Hepatocyte (in vitro differentiated cells): Measurements from ENCODE around the gene ERBB2. TPM values are rescaled to one million over a fixed set of nuclear protein-coding genes. Genes with fewer than 3 reads are reported as not detected.

Experiments
- DNase-seq: peaks from one replicate; pipeline ENCODE4 v3.0.0-alpha.2; 2016; ENCODE audit warnings: low spot score
- H2AFZ ChIP-seq: fragments of 200-600 bp; sonication (generic); 2 replicates; pipeline ENCODE4 v1.6.0; 2016; ENCODE audit warnings: antibody characterized with exemption, mild to moderate bottlenecking
- H3K27ac ChIP-seq: fragments of 200-600 bp; sonication (generic); 2 replicates; pipeline ENCODE4 v1.5.1; 2016; ENCODE audit warnings: mild to moderate bottlenecking
- H3K27me3 ChIP-seq: fragments of 200-600 bp; sonication (generic); 2 replicates; pipeline ENCODE4 v1.6.1; 2016
- H3K36me3 ChIP-seq: fragments of 200-600 bp; sonication (generic); replicated peaks from 2 replicates; pipeline ENCODE4 v1.5.1; 2016; ENCODE audit warnings: low read depth; ENCODE audit not compliant: insufficient read depth
- H3K4me1 ChIP-seq: fragments of 200-600 bp; sonication (generic); 2 replicates; pipeline ENCODE4 v1.5.1; 2016; ENCODE audit warnings: mild to moderate bottlenecking, moderate library complexity; ENCODE audit not compliant: insufficient read depth
- H3K4me2 ChIP-seq: fragments of 200-600 bp; sonication (generic); 2 replicates; pipeline ENCODE4 v1.6.0; 2016
- H3K4me3 ChIP-seq: fragments of 200-600 bp; sonication (generic); 2 replicates; pipeline ENCODE4 v1.5.1; 2016; ENCODE audit warnings: mild to moderate bottlenecking
- H3K79me2 ChIP-seq: fragments of 200-600 bp; sonication (generic); 2 replicates; pipeline ENCODE4 v1.6.0; 2017; ENCODE audit warnings: mild to moderate bottlenecking
- H3K9me2 ChIP-seq: fragments of 200-600 bp; sonication (generic); replicated peaks from 2 replicates; pipeline ENCODE4 v1.6.0; 2017; ENCODE audit warnings: mild to moderate bottlenecking; ENCODE audit not compliant: insufficient read depth
- H3K9me3 ChIP-seq: fragments of 200-600 bp; sonication (generic); 2 replicates; pipeline ENCODE4 v1.5.1; 2016; ENCODE audit warnings: low read depth, mild to moderate bottlenecking
- H4K20me1 ChIP-seq: fragments of 200-600 bp; sonication (generic); 2 replicates; pipeline ENCODE4 v1.6.0; 2016; ENCODE audit warnings: mild to moderate bottlenecking; ENCODE audit not compliant: insufficient read depth, poor library complexity, severe bottlenecking
- EZH2 ChIP-seq: fragments of 200-600 bp; sonication (generic); IDR thresholded peaks from 2 replicates; pipeline ENCODE4 v1.6.1; 2016; ENCODE audit warnings: antibody characterized with exemption, mild to moderate bottlenecking, borderline replicate concordance
- EZH2phosphoT487 ChIP-seq: fragments of 200-600 bp; sonication (generic); IDR thresholded peaks from one replicate; pipeline ENCODE4 v1.6.1; 2018; ENCODE audit warnings: antibody characterized with exemption, mild to moderate bottlenecking, low read depth, moderate library complexity; ENCODE audit not compliant: unreplicated experiment, severe bottlenecking
- WGBS: methylation state at CpG from one replicate; pipeline ENCODE4 v1.1.6; 2016; ENCODE audit warnings: low lambda C conversion rate; ENCODE audit errors: missing lambda C conversion rate; 5-methylcytosine and 5-hydroxymethylcytosine counted together
- polyA plus RNA-seq: library from polyadenylated mRNA; unstranded; fragments of >200 nt; fragmentation: Nextera tagmentation; extraction: Ambion mirVana; gene quantifications from 2 replicates; pipeline ENCODE4 v1.2.1, GENCODE V29; 2016
- total RNA-seq: library from RNA; depleted of rRNA; stranded (reverse); fragments of >200 nt; gene quantifications from 2 replicates; pipeline ENCODE4 v1.2.3, GENCODE V29; 2014
- TF ChIP-seq, protein P1 (sequence below): fragments of 200-600 bp; sonication (generic); IDR thresholded peaks from 2 replicates; pipeline ENCODE4 v1.5.1; 2016; ENCODE audit warnings: antibody characterized with exemption, mild to moderate bottlenecking; ENCODE audit not compliant: poor library complexity

The ERBB2 gene
- total and polyA plus RNA-seq, 2 experiments from 2014 or later, result 76.4 to 93.1 TPM

DNA sequence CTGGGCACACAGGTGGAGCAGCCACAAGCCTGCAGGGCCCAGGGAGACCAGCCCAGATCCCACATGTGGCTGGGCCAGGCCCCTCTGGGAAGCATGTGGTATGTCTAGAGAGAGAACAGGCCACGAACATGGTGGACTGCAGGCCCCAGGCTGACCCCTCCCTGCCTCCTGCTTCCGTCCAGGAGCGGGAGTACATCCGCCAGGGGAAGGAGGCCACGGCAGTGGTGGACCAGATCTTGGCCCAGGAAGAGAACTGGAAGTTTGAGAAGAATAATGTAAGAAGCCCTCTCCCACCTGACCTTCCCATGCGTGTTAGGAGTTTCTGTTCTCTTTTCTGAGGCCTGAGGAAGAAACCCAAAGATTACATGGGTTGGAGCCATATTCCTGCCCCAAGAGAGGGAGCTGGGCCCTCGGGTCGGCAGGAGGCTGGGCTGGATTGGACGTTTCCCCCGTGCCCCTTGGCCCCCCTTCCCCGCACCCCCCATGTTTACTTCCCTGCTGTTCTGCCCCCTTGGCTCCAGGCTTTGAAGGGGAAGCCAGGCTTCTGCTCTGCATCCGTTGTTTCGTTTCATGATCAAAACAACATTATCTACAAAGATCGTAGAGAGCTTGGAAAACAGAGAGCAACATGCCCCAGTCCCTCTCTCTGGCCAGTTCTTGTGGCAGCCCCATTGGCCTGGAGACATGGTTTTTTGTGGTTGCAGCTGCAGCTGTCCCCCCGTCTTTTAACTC, 40.4 kb upstream of the ERBB2 start:
- WGBS, result 74% methylated on average over 15 of the region's 15 CpGs
- Histone ChIP-seq H3K9me3 (no peaks in the 10 kb centered on the region), H3K9me2 (no peaks in the 10 kb centered on the region), H3K4me2 (no peak overlapping the region), H3K27me3 (no peaks in the 10 kb centered on the region), H3K4me3 (no peak overlapping the region), H3K4me1 (peaks cover 19% of the 10 kb centered on the region), H3K36me3 (no peaks in the 10 kb centered on the region), H3K27ac (no peak overlapping the region), H4K20me1 (no peaks in the 10 kb centered on the region), H2AFZ (no peak overlapping the region), H3K79me2 (peaks cover 11% of the 10 kb centered on the region)
- no peak for DNase-seq
- TF ChIP-seq, protein P1, sequence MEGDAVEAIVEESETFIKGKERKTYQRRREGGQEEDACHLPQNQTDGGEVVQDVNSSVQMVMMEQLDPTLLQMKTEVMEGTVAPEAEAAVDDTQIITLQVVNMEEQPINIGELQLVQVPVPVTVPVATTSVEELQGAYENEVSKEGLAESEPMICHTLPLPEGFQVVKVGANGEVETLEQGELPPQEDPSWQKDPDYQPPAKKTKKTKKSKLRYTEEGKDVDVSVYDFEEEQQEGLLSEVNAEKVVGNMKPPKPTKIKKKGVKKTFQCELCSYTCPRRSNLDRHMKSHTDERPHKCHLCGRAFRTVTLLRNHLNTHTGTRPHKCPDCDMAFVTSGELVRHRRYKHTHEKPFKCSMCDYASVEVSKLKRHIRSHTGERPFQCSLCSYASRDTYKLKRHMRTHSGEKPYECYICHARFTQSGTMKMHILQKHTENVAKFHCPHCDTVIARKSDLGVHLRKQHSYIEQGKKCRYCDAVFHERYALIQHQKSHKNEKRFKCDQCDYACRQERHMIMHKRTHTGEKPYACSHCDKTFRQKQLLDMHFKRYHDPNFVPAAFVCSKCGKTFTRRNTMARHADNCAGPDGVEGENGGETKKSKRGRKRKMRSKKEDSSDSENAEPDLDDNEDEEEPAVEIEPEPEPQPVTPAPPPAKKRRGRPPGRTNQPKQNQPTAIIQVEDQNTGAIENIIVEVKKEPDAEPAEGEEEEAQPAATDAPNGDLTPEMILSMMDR, result no peak
- no peak for TF ChIP-seq EZH2
- TF ChIP-seq EZH2phosphoT487, result no peak

DNA sequence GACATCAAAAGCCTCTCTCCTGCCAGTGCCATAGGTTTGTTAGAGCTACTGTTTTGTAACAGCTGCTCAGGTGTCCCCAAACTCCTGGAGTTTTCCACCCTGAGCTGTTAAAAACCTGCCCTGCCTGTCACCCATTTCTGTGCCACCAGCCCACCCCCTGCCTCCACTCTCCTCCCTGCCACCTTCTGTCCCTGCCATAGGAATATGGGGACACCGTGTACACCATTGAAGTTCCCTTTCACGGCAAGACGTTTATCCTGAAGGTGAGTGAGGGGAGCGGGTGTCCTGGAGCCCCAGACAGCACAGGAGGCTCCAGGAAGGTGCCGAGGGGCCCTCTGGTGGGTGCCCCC, 39.9 kb upstream of the ERBB2 start:
- H4K20me1 ChIP-seq, result no peaks in the 10 kb centered on the region
- no peaks in the 10 kb centered on the region for H3K9me3 ChIP-seq
- no peaks in the 10 kb centered on the region for H3K9me2 ChIP-seq
- no peak overlapping the region for H3K4me3 ChIP-seq
- no peak overlapping the region for H3K27ac ChIP-seq
- H3K79me2 ChIP-seq, result peaks cover 5% of the 10 kb centered on the region
- TF ChIP-seq EZH2, result no peak
- no peak for TF ChIP-seq EZH2phosphoT487
- TF ChIP-seq, protein P1, result no peak
- WGBS, result 93% methylated on average over 5 of the region's 5 CpGs
- H3K36me3 ChIP-seq, result no peaks in the 10 kb centered on the region
- H2AFZ ChIP-seq, result no peak overlapping the region
- no peaks in the 10 kb centered on the region for H3K27me3 ChIP-seq
- no peak overlapping the region for H3K4me2 ChIP-seq
- DNase-seq, result no peak
- H3K4me1 ChIP-seq, result peaks cover 19% of the 10 kb centered on the region

DNA sequence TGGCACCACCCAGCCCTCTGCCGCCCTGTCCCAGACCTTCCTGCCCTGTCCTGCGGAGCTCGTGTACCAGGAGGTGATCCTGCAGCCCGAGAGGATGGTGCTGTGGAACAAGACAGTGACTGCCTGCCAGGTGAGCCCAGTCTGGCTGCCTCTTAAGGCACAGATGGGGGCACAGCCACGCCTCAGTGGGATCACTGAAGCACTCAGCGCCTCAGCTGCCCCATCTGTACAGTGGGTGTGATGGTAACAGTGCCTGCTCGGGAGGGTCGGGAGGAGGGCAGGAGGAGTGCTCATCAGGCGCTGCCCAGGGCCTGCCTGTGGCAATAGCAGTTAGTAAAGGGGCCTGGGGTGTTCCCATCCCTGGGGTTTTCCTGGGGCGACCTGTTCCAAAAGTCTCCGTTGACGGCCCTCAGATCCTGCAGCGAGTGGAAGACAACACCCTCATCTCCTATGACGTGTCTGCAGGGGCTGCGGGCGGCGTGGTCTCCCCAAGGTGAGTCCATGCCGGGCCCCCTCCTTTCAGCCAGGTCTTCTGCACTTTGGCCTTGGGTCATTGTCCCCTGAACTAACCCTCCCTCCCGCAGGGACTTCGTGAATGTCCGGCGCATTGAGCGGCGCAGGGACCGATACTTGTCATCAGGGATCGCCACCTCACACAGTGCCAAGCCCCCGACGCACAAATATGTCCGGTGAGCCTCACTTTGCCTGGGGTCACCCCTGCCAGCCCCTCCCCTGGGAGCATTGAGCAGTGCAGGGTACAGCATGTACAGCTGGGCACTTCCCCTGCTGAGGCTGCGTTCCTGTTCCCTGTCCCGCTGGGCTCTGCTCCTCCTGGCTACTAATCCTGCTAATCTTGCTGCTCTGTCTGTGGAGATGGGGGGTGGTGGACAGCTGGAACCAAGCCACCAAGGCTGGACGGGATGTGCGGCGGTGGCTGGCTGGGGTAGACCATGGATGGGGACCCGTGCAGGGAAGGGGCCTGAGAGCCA, 39.2 kb upstream of the ERBB2 start:
- no peaks in the 10 kb centered on the region for H3K36me3 ChIP-seq
- H3K27ac ChIP-seq, result no peak overlapping the region
- 91% methylated on average over 33 of the region's 35 CpGs for WGBS

More for the DNA sequence above, 39.2 kb upstream of the ERBB2 start:
- H3K4me1 ChIP-seq, result peaks cover 22% of the 10 kb centered on the region
- no peak overlapping the region for H3K4me3 ChIP-seq
- H3K79me2 ChIP-seq, result no peaks in the 10 kb centered on the region
- DNase-seq, result no peak
- H4K20me1 ChIP-seq, result no peaks in the 10 kb centered on the region
- no peaks in the 10 kb centered on the region for H3K27me3 ChIP-seq
- no peaks in the 10 kb centered on the region for H3K9me2 ChIP-seq
- H2AFZ ChIP-seq, result no peak overlapping the region
- TF ChIP-seq EZH2phosphoT487 (no peak), EZH2 (no peak)
- TF ChIP-seq, protein P1, result no peak
- H3K9me3 ChIP-seq, result no peaks in the 10 kb centered on the region
- no peak overlapping the region for H3K4me2 ChIP-seq
